ENCODE data around the gene RAB3IL1. TPM values are rescaled to one million over a fixed set of nuclear protein-coding genes. Genes with fewer than 3 reads are reported as not detected.

The RAB3IL1 gene
- total and polyA plus RNA-seq, 9 of the 15 experiments (the other 6 are each of a cell fraction or from before 2014, with no cell fraction given), result 0.15 to 42.6 (median 15.5) TPM

DNA sequence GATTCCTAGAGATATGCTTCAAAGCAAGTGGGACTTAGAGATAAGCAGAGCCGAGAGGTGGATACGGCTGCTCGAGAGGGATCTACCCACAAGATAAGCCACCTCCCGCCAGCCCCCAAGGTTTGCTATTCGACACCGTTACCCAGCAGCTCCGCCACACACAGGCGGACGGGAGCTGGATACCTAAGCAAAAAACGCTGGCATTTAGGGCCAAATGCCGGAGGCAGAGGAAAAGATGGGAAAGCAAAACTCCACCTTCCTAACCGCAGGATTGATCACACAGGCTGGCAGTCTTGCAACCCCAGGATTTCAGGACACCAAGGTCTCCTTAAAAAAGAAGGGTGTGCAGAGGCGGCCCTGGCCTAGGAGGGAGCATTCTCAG, 49.4 kb upstream of the RAB3IL1 start (continued):
- TF ChIP-seq, protein P1, sequence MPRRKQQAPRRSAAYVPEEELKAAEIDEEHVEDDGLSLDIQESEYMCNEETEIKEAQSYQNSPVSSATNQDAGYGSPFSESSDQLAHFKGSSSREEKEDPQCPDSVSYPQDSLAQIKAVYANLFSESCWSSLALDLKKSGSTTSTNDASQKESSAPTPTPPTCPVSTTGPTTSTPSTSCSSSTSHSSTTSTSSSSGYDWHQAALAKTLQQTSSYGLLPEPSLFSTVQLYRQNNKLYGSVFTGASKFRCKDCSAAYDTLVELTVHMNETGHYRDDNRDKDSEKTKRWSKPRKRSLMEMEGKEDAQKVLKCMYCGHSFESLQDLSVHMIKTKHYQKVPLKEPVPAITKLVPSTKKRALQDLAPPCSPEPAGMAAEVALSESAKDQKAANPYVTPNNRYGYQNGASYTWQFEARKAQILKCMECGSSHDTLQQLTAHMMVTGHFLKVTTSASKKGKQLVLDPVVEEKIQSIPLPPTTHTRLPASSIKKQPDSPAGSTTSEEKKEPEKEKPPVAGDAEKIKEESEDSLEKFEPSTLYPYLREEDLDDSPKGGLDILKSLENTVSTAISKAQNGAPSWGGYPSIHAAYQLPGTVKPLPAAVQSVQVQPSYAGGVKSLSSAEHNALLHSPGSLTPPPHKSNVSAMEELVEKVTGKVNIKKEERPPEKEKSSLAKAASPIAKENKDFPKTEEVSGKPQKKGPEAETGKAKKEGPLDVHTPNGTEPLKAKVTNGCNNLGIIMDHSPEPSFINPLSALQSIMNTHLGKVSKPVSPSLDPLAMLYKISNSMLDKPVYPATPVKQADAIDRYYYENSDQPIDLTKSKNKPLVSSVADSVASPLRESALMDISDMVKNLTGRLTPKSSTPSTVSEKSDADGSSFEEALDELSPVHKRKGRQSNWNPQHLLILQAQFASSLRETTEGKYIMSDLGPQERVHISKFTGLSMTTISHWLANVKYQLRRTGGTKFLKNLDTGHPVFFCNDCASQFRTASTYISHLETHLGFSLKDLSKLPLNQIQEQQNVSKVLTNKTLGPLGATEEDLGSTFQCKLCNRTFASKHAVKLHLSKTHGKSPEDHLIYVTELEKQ (CRISPR knock-in tag; IDR thresholded peaks at IDR 0.05), result no peak
- TF ChIP-seq PHB (CRISPR knock-in tag; IDR thresholded peaks at IDR 0.05) (no peak), HNRNPK (IDR thresholded peaks at IDR 0.05; ENCODE audit: low read depth, low read length, poor library complexity, severe bottlenecking) (no peak), ZNF436 (CRISPR knock-in tag; IDR thresholded peaks at IDR 0.05) (no peak), KDM4B (IDR thresholded peaks at IDR 0.05; ENCODE audit: borderline replicate concordance in 2 of 2, low read depth in 1 of 2) (no peak; a peak in 1 of 4 replicates), HIVEP1 (CRISPR knock-in tag; IDR thresholded peaks at IDR 0.05) (no peak), ZNF354B (CRISPR knock-in tag; IDR thresholded peaks at IDR 0.05) (no peak), GTF2F1 (IDR thresholded peaks at IDR 0.05; ENCODE audit: low read depth, low read length) (no peak), CBX8 (IDR thresholded peaks at IDR 0.05; ENCODE audit: borderline replicate concordance, extremely low read depth, low read depth, low read length, poor library complexity, severe bottlenecking) (no peak), NRF1 (conservative IDR thresholded peaks at IDR 0.05 in 1 of 2, IDR thresholded peaks at IDR 0.05 in 1 of 2) (0 out of 4 replicates have a peak, but pooled peaks of 1 of the 2 experiments have one; percentile 46), GTF2A2 (tag; IDR thresholded peaks at IDR 0.05) (no peak)
- TF ChIP-seq, protein P2, sequence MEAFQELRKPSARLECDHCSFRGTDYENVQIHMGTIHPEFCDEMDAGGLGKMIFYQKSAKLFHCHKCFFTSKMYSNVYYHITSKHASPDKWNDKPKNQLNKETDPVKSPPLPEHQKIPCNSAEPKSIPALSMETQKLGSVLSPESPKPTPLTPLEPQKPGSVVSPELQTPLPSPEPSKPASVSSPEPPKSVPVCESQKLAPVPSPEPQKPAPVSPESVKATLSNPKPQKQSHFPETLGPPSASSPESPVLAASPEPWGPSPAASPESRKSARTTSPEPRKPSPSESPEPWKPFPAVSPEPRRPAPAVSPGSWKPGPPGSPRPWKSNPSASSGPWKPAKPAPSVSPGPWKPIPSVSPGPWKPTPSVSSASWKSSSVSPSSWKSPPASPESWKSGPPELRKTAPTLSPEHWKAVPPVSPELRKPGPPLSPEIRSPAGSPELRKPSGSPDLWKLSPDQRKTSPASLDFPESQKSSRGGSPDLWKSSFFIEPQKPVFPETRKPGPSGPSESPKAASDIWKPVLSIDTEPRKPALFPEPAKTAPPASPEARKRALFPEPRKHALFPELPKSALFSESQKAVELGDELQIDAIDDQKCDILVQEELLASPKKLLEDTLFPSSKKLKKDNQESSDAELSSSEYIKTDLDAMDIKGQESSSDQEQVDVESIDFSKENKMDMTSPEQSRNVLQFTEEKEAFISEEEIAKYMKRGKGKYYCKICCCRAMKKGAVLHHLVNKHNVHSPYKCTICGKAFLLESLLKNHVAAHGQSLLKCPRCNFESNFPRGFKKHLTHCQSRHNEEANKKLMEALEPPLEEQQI (IDR thresholded peaks at IDR 0.05), result peak; percentile 44; the same call in 1 of the 2 replicates
- TF ChIP-seq, protein P3, sequence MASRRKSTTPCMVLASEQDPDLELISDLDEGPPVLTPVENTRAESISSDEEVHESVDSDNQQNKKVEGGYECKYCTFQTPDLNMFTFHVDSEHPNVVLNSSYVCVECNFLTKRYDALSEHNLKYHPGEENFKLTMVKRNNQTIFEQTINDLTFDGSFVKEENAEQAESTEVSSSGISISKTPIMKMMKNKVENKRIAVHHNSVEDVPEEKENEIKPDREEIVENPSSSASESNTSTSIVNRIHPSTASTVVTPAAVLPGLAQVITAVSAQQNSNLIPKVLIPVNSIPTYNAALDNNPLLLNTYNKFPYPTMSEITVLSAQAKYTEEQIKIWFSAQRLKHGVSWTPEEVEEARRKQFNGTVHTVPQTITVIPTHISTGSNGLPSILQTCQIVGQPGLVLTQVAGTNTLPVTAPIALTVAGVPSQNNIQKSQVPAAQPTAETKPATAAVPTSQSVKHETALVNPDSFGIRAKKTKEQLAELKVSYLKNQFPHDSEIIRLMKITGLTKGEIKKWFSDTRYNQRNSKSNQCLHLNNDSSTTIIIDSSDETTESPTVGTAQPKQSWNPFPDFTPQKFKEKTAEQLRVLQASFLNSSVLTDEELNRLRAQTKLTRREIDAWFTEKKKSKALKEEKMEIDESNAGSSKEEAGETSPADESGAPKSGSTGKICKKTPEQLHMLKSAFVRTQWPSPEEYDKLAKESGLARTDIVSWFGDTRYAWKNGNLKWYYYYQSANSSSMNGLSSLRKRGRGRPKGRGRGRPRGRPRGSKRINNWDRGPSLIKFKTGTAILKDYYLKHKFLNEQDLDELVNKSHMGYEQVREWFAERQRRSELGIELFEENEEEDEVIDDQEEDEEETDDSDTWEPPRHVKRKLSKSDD (conservative IDR thresholded peaks at IDR 0.05; ENCODE audit: low read length), result no peak
- TF ChIP-seq, protein P4, sequence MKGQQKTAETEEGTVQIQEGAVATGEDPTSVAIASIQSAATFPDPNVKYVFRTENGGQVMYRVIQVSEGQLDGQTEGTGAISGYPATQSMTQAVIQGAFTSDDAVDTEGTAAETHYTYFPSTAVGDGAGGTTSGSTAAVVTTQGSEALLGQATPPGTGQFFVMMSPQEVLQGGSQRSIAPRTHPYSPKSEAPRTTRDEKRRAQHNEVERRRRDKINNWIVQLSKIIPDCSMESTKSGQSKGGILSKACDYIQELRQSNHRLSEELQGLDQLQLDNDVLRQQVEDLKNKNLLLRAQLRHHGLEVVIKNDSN (CRISPR knock-in tag; IDR thresholded peaks at IDR 0.05), result peak; percentile 45; the same call in 1 of the 2 replicates

Data from K562 (cell line).